ENCODE measurements around the gene CADM4.

DNA sequence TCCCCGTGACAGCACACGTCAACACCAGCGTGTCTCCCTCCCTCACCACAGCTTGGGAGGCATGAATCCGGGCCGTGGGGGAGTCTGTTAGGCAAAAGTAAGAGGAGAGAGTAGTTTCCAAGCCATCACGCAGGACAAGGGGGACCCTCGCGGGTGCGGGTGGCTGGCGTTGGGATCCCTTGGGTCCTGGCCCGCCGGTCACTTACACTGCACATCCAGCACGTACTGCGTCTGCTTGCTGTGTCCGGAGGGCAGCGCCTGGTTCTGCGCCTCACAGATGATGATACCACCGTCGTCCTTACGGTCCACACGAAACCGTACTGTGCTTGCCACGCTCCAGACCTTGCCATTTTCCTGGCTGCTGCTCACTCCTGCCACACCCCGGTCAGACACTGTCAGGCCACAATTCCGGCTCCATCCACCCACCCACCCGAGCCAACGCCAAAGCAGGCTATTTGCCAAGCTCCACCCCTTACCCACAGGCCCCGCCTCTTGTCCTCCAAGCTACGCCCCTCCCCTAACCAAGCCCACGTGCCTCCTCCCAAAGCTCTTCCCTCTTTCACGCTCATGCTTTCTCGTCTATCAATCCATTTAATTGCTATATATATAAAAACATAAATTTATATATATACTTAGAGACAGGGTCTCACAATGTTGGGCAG, 13.6 kb downstream of the CADM4 start:
- TF ChIP-seq, protein P1, sequence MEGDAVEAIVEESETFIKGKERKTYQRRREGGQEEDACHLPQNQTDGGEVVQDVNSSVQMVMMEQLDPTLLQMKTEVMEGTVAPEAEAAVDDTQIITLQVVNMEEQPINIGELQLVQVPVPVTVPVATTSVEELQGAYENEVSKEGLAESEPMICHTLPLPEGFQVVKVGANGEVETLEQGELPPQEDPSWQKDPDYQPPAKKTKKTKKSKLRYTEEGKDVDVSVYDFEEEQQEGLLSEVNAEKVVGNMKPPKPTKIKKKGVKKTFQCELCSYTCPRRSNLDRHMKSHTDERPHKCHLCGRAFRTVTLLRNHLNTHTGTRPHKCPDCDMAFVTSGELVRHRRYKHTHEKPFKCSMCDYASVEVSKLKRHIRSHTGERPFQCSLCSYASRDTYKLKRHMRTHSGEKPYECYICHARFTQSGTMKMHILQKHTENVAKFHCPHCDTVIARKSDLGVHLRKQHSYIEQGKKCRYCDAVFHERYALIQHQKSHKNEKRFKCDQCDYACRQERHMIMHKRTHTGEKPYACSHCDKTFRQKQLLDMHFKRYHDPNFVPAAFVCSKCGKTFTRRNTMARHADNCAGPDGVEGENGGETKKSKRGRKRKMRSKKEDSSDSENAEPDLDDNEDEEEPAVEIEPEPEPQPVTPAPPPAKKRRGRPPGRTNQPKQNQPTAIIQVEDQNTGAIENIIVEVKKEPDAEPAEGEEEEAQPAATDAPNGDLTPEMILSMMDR (optimal IDR thresholded peaks at IDR 0.05 in 1 of 3, IDR thresholded peaks at IDR 0.05 in 1 of 3, conservative IDR thresholded peaks at IDR 0.05 in 1 of 3; ENCODE audit: extremely low read depth in 1 of 3, insufficient read depth in 2 of 3, low read length in 3 of 3), result no peak
- TF ChIP-seq EZH2 (IDR thresholded peaks at IDR 0.05; ENCODE audit: low read length), result no peak

Data from keratinocyte (primary cell).